H7 (cell line): Measurements from ENCODE around the gene VTI1A. TPM values are rescaled to one million over a fixed set of nuclear protein-coding genes. Genes with fewer than 3 reads are reported as not detected.
A peak's percentile ranks its signal among the peaks of the same experiment; 100 is the strongest.

Source experiments
- DNase-seq: peaks from one replicate; pipeline ENCODE4 v3.0.0; 2012
- H3K27me3 ChIP-seq: 2 replicates; pipeline ENCODE4 v1.6.0; 2011; ENCODE audit warnings: mild to moderate bottlenecking, low read length; ENCODE audit not compliant: control insufficient read depth, insufficient read depth
- H3K36me3 ChIP-seq: replicated peaks from 2 replicates; pipeline ENCODE4 v1.5.1; 2011; ENCODE audit warnings: low read length; ENCODE audit not compliant: control insufficient read depth, insufficient read depth
- H3K4me3 ChIP-seq: 2 replicates; pipeline ENCODE4 v1.5.1; 2011; ENCODE audit warnings: low read depth, mild to moderate bottlenecking, control low read depth, low read length, moderate library complexity; ENCODE audit not compliant: insufficient read depth
- total RNA-seq: library from RNA; depleted of rRNA; stranded (reverse); fragments of >200 nt; shearing (Covaris generic); gene quantifications from 2 replicates; pipeline ENCODE4 v1.2.3, GENCODE V29; 2014

VTI1A gene
- total RNA-seq, 1 experiment from 2014 or later = 13.9 TPM

DNA sequence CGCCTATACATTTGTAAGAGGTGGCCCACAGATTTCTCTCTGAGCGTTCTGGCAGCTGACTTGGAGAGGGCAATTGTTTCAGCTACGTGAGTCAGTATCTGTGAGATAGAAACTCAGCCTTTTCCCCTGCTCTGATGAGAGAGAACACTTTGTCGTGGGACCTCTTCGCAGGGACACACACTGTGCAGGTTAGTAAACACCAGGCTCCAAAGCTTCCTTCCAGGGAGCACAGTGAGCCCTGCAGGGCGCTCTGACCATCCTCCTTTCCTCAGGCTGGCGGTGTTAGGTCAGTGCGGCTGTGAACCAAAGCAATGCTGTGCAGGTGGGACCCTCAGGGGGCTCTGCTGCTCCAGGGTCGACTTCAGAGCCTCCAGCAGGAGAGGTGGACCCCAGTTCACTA is 350.8 kb downstream of the VTI1A start:
- Histone ChIP-seq H3K4me3 (no peak overlapping the region), H3K36me3 (no peaks in the 10 kb centered on the region), H3K27me3 (no peaks in the 10 kb centered on the region)
- no peak for DNase-seq

DNA sequence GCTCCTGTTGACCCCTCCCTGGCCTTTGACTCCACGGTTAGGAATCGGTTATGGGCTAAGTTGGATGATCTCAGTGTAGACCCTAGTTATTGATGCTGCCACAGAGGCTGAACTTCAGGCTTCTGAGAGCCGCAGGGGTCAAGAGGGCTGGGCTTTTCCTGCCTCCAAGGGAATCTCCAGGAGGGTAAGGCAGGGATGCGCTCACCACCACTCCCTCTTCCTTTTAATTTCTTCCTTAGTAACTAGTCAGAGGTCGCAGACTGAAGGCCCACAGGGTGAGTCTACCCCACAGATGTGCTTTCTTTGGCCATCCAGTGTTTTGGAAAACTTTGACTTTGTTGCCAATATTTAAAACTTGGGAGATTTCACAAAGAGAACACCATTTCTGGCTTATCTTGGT is 352.0 kb downstream of the VTI1A start:
- Histone ChIP-seq H3K36me3 (no peaks in the 10 kb centered on the region), H3K27me3 (no peaks in the 10 kb centered on the region), H3K4me3 (no peak overlapping the region)
- no peak for DNase-seq

DNA sequence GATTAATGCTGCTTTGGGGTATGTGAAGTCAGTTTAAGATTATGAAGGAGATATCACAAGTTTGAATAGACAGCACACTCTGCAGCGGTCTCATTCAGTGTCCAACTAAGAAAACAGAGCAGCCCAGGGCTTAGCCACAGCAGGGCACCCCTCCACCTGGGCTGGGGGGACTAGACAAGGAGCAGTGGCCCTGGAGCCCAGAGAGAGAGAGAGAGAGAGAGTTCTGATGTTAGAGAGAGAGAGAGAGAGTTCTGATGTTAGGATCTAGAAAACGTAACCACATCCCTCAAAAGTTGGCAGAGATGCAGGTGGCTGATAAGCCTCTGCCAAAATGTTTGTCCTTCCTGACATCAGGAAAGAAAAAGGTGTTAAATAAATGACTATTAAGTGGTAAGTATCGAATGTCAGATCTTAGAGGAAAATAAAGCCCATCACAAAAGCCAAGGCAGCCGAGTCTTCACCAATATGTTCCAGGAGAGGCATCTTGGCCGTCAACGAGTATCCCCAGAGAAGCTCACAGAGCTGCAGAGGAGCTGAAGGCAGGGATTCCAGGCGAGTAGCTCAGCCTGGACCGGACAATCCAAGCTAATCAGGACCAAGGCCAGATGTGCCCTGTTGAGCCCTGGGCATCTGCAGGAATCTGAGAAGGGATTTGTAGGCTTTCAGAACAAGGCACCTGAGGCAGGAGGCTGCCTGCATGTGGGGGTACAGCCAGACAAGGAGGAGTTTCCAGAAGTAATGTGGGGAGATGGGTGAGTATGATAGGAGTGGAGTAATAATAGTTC is 352.9 kb downstream of the VTI1A start:
- H3K27me3 ChIP-seq = no peaks in the 10 kb centered on the region
- no peak for DNase-seq
- H3K36me3 ChIP-seq = no peaks in the 10 kb centered on the region
- H3K4me3 ChIP-seq = no peak overlapping the region

DNA sequence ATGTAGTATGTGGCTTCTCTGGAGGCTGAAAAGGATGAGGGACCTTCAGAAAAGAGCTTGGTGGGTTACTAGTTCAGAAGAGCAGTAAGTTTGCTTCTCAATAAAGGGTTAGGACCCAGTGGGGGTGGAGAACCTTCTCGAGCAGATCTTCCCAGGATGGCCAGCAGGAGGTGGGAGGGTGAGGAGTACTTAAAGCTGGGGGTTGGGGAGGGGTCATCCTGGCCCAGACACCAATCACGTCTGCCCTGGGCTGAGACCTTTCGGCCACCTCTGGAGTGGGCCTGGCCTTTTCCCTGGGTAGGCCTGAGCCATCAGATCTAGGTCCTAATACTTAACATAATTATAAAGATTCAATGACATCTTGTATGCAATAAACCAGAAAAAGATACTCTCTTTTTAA is 354.0 kb downstream of the VTI1A start:
- H3K4me3 ChIP-seq = no peak overlapping the region
- no peaks in the 10 kb centered on the region for H3K27me3 ChIP-seq
- H3K36me3 ChIP-seq = no peaks in the 10 kb centered on the region
- peak; percentile 49 for DNase-seq

DNA sequence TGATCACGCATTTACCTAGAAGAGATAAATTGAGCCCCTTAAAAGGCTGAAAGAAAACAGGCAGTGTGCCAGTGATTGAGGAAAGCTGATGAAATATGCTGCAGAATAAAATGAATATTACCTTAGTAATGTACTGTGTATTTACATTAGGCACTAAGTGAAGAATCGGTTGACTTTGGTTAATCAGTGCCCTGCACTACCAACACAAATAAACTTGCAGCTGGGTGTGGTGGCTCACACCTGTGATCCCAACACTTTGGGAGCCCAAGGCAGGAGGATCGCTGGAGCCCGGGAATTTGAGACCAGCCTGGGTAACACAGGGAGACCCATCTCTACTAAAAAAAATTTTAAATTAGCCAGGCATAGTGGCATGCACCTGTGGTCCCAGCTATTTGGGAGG is 354.7 kb downstream of the VTI1A start:
- H3K27me3 ChIP-seq = no peaks in the 10 kb centered on the region
- DNase-seq = no peak
- H3K36me3 ChIP-seq = no peaks in the 10 kb centered on the region
- H3K4me3 ChIP-seq = no peak overlapping the region

DNA sequence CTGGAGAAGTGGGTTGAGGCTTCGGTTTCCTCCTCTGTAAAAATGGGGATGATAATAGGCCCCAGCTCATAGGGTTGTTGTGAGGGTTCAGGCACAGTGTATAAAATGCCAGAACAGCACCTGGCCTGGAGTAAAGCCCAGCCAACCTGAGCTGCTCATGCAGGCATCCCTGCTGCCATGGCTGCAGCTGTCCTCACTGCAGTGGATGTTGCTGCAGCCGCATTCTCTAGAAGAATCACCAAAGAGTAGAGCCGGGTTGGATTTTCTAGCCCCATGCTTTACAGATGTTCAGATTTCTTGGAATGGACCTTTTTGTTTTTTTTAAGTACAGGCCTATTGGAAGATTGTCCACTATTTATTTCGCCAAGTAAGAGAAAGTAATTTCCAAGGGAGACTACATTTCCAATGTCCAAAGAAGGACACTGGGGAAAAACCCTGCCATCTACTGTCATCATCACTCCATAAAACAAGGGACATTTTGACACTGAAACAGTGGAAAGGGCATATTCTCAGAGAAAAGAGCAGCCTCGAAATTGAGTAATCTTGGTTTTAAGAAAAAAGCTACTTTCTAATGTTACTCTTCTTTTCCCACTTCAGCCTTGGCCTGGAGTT is 355.5 kb downstream of the VTI1A start:
- no peak for DNase-seq
- H3K4me3 ChIP-seq = no peak overlapping the region
- H3K27me3 ChIP-seq = no peaks in the 10 kb centered on the region
- H3K36me3 ChIP-seq = no peaks in the 10 kb centered on the region

DNA sequence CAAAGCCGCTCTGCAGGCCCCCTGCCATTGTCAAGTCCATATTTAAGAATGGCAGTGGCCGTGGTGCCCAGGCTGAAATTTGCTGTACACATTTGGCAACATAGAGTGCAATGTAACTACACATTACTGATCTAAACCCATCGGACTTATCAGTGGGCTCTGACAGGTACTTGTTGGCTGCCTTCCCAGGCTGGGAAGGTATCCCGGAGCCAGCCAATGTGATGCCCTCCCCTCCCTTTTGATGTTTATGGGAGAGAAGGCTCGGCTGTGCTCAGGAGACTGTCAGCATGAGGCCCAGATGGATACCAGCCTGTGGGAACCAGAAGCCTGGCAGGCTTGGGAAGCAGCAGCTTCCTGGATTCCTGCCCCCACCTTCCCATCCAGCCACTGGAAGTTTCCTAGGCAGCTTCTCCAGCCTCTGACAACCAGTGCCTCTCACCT is 357.0 kb downstream of the VTI1A start:
- no peaks in the 10 kb centered on the region for H3K36me3 ChIP-seq
- no peak for DNase-seq
- no peak overlapping the region for H3K4me3 ChIP-seq
- H3K27me3 ChIP-seq = no peaks in the 10 kb centered on the region

DNA sequence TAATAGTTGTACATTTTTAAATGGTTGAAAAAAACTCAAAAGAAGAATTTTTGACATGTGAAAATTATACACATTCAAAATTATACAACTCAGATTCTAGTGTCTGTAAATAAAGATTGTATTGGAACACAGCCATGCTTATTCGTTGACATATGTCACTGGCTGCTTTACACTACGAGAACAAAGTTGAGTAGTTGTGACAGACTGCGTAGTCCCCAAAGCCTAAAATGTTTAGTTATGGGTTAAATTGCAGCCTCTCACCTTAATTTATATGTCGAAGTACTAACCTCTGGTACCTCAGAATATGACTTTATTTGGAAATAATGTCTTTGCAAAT is 358.2 kb downstream of the VTI1A start:
- DNase-seq = no peak
- Histone ChIP-seq H3K36me3 (no peaks in the 10 kb centered on the region), H3K27me3 (no peaks in the 10 kb centered on the region), H3K4me3 (no peak overlapping the region)

DNA sequence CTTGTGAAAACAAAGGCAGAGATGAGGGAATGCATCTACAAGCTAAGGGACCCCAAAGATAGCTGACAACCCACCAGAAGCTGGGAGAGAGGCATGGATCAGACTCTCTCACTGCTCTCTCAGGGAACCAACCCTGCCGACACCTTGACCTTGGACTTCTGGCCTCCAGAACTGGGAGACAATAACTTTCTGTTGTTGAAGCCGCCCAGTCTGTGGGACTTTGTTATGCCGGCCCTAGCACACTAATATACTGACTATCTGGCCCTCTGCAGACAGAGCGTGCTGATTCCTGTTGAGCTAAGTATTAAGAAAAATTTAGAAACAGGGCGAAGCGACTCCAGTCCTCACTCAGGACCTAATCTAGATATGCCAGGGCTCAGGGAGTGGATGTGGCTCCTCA is 358.7 kb downstream of the VTI1A start:
- Histone ChIP-seq H3K4me3 (no peak overlapping the region), H3K27me3 (no peaks in the 10 kb centered on the region), H3K36me3 (no peaks in the 10 kb centered on the region)
- no peak for DNase-seq

DNA sequence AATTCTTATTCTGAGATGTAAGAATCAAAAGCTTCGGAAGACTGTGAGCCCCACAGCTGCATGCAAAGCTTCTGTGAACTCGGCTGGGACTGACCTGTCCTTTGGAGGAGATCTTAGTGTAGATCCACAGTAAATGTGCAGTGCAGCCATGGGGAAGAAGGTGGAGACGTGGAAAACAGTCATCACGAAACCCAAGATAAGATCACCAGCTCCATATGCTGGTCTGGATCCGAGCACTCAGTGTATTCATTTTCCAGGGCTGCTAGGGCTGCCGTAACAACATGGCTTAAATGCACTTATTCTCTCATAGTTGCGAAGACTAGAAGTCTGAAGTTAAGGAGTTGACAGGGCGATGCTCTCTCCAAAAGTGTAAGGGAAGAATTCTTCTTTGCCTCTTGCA is 360.0 kb downstream of the VTI1A start:
- H3K36me3 ChIP-seq = no peaks in the 10 kb centered on the region
- H3K27me3 ChIP-seq = no peaks in the 10 kb centered on the region
- no peak for DNase-seq
- H3K4me3 ChIP-seq = no peak overlapping the region

DNA sequence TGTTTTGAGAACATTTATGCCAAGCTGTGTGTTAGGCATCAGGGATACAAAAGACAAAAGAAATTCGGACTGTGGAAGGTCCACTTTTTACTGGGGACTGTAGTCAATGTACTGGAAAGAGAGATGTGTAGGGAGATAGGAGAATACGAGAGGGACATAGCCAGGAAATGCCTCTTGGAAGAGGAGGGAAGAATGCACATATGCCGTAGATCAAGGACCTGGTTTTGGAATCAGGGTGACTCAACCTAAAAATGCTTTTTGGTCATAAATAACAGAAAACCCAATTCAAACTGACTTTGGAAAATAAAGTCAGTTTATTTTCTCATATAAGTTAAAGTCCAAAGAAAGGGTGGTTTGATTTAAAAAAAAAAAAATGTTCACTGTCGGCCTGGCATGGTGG is 362.7 kb downstream of the VTI1A start:
- Histone ChIP-seq H3K27me3 (peaks cover 2% of the 10 kb centered on the region; the same call in 1 of the 2 replicates), H3K36me3 (no peaks in the 10 kb centered on the region), H3K4me3 (no peak overlapping the region)
- DNase-seq = no peak

DNA sequence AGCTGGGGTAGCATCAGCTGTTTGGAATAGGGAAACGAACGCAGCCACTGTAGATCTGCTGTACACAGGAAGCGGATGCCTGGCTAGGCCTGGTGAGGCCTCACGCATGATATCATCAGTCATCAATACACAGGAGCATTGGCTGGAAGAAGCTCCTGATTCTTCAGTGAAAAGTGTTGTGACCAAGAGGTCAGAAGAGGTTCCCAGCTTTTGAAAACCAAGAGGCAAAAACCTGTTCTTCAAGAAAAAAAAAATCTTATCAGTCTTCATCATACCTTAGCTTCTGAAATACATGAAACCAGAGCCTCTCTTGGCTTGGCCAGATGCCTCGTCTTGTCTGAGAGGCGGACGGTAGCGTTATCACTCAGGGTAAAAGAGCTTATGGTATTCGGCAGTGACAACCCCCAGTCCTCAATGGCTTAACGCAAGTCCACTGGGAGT is 363.7 kb downstream of the VTI1A start:
- no peak for DNase-seq
- no peaks in the 10 kb centered on the region for H3K36me3 ChIP-seq

DNA sequence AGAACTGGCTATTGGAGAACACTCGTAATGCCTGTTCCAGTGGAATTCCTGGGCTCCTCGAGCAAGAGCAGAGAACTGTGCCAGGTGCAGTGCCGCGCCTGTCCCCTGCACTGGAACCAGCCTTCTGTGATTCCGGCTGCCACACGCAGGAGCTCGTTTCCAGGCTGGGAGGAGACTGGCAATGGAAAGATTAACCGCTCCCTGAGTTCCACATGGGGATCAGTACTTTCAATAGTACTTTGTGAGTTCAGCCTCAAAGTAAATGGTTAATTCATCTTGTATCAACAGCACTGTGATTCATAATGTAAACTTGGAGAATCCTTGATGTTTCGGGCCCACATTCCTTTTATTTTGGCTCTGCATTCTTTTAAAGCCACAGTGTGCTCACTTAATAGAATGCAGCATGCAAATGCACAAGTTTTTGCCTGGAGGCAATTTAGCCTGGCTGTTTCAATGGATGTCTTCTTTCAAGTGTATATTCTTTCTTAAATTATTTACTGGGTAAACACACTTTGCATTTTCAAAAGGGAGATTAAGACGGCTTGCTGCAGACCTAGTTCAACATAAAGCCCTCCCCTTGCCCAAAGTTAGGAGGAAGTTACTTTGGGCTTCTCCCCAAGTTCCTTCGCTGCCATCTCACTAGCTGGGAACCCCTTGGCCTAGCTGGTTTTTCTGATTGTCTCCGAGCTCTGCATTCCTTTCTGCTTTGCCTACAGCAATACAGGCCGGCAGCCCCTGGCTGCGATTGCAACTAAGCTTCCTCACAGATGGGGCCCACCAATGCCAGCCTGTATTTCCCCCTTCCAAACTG is 364.9 kb downstream of the VTI1A start:
- H3K27me3 ChIP-seq = peaks cover 2% of the 10 kb centered on the region; the same call in 1 of the 2 replicates
- no peaks in the 10 kb centered on the region for H3K36me3 ChIP-seq
- H3K4me3 ChIP-seq = no peak overlapping the region
- peak; percentile 76 for DNase-seq

More for the DNA sequence above, 363.7 kb downstream of the VTI1A start:
- no peak overlapping the region for H3K4me3 ChIP-seq
- H3K27me3 ChIP-seq = peaks cover 2% of the 10 kb centered on the region; the same call in 1 of the 2 replicates

DNA sequence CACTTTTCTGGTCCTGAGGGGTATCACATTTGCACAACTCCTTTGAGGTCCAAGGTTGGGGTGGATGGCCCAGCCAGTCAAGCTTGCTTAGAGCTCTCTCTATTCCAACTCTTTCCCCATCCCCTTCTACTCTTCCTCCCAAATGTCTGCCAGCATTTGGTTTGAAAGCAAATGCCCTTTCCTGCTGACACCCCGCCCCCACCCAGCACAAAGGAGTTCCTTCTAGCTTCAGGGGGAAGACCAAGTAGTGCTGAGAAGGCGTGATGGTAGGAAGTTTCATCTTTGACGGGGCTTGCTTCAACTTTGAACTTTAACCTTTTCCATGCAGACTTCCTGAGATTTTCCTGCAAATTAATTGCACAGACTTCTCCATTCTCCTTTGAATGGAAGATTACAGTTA is 365.6 kb downstream of the VTI1A start:
- Histone ChIP-seq H3K36me3 (no peaks in the 10 kb centered on the region), H3K27me3 (peaks cover 2% of the 10 kb centered on the region; the same call in 1 of the 2 replicates), H3K4me3 (no peak overlapping the region)
- no peak for DNase-seq
